ENCODE measurements around the gene TBC1D4. TPM values are rescaled to one million over a fixed set of nuclear protein-coding genes. Genes with fewer than 3 reads are reported as not detected.

The TBC1D4 gene
- total and polyA plus RNA-seq, 2 experiments from 2014 or later, result 18.7 to 38.2 TPM

- no peak for TF ChIP-seq ZNF331 (CRISPR knock-in tag; IDR thresholded peaks at IDR 0.05; ENCODE audit: low read depth)
- TF ChIP-seq JUNB (IDR thresholded peaks at IDR 0.05; ENCODE audit: unreplicated experiment), result no peak
- TF ChIP-seq, protein P1, sequence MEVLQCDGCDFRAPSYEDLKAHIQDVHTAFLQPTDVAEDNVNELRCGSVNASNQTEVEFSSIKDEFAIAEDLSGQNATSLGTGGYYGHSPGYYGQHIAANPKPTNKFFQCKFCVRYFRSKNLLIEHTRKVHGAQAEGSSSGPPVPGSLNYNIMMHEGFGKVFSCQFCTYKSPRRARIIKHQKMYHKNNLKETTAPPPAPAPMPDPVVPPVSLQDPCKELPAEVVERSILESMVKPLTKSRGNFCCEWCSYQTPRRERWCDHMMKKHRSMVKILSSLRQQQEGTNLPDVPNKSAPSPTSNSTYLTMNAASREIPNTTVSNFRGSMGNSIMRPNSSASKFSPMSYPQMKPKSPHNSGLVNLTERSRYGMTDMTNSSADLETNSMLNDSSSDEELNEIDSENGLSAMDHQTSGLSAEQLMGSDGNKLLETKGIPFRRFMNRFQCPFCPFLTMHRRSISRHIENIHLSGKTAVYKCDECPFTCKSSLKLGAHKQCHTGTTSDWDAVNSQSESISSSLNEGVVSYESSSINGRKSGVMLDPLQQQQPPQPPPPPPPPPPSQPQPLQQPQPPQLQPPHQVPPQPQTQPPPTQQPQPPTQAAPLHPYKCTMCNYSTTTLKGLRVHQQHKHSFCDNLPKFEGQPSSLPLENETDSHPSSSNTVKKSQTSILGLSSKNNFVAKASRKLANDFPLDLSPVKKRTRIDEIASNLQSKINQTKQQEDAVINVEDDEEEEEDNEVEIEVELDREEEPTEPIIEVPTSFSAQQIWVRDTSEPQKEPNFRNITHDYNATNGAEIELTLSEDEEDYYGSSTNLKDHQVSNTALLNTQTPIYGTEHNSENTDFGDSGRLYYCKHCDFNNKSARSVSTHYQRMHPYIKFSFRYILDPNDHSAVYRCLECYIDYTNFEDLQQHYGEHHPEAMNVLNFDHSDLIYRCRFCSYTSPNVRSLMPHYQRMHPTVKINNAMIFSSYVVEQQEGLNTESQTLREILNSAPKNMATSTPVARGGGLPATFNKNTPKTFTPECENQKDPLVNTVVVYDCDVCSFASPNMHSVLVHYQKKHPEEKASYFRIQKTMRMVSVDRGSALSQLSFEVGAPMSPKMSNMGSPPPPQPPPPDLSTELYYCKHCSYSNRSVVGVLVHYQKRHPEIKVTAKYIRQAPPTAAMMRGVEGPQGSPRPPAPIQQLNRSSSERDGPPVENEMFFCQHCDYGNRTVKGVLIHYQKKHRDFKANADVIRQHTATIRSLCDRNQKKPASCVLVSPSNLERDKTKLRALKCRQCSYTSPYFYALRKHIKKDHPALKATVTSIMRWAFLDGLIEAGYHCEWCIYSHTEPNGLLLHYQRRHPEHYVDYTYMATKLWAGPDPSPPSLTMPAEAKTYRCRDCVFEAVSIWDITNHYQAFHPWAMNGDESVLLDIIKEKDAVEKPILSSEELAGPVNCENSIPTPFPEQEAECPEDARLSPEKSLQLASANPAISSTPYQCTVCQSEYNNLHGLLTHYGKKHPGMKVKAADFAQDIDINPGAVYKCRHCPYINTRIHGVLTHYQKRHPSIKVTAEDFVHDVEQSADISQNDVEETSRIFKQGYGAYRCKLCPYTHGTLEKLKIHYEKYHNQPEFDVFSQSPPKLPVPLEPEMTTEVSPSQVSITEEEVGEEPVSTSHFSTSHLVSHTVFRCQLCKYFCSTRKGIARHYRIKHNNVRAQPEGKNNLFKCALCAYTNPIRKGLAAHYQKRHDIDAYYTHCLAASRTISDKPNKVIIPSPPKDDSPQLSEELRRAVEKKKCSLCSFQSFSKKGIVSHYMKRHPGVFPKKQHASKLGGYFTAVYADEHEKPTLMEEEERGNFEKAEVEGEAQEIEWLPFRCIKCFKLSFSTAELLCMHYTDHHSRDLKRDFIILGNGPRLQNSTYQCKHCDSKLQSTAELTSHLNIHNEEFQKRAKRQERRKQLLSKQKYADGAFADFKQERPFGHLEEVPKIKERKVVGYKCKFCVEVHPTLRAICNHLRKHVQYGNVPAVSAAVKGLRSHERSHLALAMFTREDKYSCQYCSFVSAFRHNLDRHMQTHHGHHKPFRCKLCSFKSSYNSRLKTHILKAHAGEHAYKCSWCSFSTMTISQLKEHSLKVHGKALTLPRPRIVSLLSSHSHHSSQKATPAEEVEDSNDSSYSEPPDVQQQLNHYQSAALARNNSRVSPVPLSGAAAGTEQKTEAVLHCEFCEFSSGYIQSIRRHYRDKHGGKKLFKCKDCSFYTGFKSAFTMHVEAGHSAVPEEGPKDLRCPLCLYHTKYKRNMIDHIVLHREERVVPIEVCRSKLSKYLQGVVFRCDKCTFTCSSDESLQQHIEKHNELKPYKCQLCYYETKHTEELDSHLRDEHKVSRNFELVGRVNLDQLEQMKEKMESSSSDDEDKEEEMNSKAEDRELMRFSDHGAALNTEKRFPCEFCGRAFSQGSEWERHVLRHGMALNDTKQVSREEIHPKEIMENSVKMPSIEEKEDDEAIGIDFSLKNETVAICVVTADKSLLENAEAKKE (CRISPR knock-in tag; IDR thresholded peaks at IDR 0.05), result no peak
- no peak for TF ChIP-seq ETS1 (IDR thresholded peaks at IDR 0.05)
- no peak for TF ChIP-seq EZH2 (IDR thresholded peaks at IDR 0.05; ENCODE audit: low read depth, unreplicated experiment)
- TF ChIP-seq STAT1 (IDR thresholded peaks at IDR 0.05; ENCODE audit: unreplicated experiment), result no peak
- TF ChIP-seq EZH2phosphoT487 (IDR thresholded peaks at IDR 0.05; ENCODE audit: unreplicated experiment), result no peak
- no peak for TF ChIP-seq NANOG (IDR thresholded peaks at IDR 0.05; ENCODE audit: borderline replicate concordance)
- TF ChIP-seq, protein P2, sequence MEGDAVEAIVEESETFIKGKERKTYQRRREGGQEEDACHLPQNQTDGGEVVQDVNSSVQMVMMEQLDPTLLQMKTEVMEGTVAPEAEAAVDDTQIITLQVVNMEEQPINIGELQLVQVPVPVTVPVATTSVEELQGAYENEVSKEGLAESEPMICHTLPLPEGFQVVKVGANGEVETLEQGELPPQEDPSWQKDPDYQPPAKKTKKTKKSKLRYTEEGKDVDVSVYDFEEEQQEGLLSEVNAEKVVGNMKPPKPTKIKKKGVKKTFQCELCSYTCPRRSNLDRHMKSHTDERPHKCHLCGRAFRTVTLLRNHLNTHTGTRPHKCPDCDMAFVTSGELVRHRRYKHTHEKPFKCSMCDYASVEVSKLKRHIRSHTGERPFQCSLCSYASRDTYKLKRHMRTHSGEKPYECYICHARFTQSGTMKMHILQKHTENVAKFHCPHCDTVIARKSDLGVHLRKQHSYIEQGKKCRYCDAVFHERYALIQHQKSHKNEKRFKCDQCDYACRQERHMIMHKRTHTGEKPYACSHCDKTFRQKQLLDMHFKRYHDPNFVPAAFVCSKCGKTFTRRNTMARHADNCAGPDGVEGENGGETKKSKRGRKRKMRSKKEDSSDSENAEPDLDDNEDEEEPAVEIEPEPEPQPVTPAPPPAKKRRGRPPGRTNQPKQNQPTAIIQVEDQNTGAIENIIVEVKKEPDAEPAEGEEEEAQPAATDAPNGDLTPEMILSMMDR (conservative IDR thresholded peaks at IDR 0.05; ENCODE audit: low read depth in 2 of 2), result no peak
- no peak for TF ChIP-seq CREB1 (CRISPR knock-in tag; IDR thresholded peaks at IDR 0.05; ENCODE audit: low read depth)
- TF ChIP-seq, protein P3, sequence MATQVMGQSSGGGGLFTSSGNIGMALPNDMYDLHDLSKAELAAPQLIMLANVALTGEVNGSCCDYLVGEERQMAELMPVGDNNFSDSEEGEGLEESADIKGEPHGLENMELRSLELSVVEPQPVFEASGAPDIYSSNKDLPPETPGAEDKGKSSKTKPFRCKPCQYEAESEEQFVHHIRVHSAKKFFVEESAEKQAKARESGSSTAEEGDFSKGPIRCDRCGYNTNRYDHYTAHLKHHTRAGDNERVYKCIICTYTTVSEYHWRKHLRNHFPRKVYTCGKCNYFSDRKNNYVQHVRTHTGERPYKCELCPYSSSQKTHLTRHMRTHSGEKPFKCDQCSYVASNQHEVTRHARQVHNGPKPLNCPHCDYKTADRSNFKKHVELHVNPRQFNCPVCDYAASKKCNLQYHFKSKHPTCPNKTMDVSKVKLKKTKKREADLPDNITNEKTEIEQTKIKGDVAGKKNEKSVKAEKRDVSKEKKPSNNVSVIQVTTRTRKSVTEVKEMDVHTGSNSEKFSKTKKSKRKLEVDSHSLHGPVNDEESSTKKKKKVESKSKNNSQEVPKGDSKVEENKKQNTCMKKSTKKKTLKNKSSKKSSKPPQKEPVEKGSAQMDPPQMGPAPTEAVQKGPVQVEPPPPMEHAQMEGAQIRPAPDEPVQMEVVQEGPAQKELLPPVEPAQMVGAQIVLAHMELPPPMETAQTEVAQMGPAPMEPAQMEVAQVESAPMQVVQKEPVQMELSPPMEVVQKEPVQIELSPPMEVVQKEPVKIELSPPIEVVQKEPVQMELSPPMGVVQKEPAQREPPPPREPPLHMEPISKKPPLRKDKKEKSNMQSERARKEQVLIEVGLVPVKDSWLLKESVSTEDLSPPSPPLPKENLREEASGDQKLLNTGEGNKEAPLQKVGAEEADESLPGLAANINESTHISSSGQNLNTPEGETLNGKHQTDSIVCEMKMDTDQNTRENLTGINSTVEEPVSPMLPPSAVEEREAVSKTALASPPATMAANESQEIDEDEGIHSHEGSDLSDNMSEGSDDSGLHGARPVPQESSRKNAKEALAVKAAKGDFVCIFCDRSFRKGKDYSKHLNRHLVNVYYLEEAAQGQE (IDR thresholded peaks at IDR 0.05; ENCODE audit: unreplicated experiment), result no peak
- H3K9me2 ChIP-seq (ENCODE audit: insufficient read depth), result no peaks in the 10 kb centered on the region
- H3K79me2 ChIP-seq (replicated peaks; ENCODE audit: insufficient read depth), result peaks cover 24% of the 10 kb centered on the region
- H3K27ac ChIP-seq (ENCODE audit: low read depth), result no peak overlapping the region
- H3K9me3 Mint-ChIP-seq, result no peaks in the 10 kb centered on the region
- ATAC-seq (no peak), DNase-seq (ENCODE audit: low spot score) (no peak)
- 0 out of 2 replicates have a peak, but pooled peaks cover 7% of the 10 kb centered on the region for H3K4me1 ChIP-seq (ENCODE audit: insufficient read depth)
- no peak overlapping the region for H3K4me3 ChIP-seq
- no peaks in the 10 kb centered on the region for H3F3A ChIP-seq (replicated peaks; ENCODE audit: low read depth)
- no peak overlapping the region for H3K4me2 ChIP-seq
- H3K36me3 Mint-ChIP-seq (ENCODE audit: low read depth), result no peaks in the 10 kb centered on the region
- no peak overlapping the region for H3K27ac Mint-ChIP-seq
- H3K4me3 Mint-ChIP-seq, result no peak overlapping the region
- H2AFZ ChIP-seq, result no peak overlapping the region
- H3K36me3 ChIP-seq (ENCODE audit: insufficient read depth), result no peaks in the 10 kb centered on the region
- H3K27me3 Mint-ChIP-seq (ENCODE audit: insufficient read depth, low read depth, poor library complexity), result no peaks in the 10 kb centered on the region
- no peaks in the 10 kb centered on the region; the same call in 1 of the 2 replicates for H4K20me1 ChIP-seq (replicated peaks; ENCODE audit: insufficient read depth)
- peaks cover 19% of the 10 kb centered on the region for H3K4me1 Mint-ChIP-seq
- H3K27me3 ChIP-seq (ENCODE audit: insufficient read depth), result no peaks in the 10 kb centered on the region
Measured at GRCh38 chr13:75417656-75418055, 64.3 kb downstream of the TBC1D4 start.
